Right lobe of liver (tissue), 4 donors: Measurements from ENCODE around the gene TCFL5.

Experiments used
- CTCF ChIP-seq, 4 donors: fragments of 200-600 bp in 3 of 4; fragments of 450-650 bp in 1 of 4; IDR thresholded peaks; one replicate each; pipeline versions ENCODE4 v1.5.1 to v1.8.0; 2016 to 2022; ENCODE audit warnings: antibody characterized with exemption in 4 of 4, mild to moderate bottlenecking in 2 of 4
- POLR2A ChIP-seq: fragments of 450-650 bp; IDR thresholded peaks from one replicate; pipeline ENCODE4 v1.6.1; 2017; ENCODE audit warnings: antibody characterized with exemption, mild to moderate bottlenecking
- donor health status: DM: no; HTN: no; CAD: no.
- donor health status: DM: no; HTN: no; CAD: no.
- donor health status: DM: no; HTN: yes; CAD: no.

DNA sequence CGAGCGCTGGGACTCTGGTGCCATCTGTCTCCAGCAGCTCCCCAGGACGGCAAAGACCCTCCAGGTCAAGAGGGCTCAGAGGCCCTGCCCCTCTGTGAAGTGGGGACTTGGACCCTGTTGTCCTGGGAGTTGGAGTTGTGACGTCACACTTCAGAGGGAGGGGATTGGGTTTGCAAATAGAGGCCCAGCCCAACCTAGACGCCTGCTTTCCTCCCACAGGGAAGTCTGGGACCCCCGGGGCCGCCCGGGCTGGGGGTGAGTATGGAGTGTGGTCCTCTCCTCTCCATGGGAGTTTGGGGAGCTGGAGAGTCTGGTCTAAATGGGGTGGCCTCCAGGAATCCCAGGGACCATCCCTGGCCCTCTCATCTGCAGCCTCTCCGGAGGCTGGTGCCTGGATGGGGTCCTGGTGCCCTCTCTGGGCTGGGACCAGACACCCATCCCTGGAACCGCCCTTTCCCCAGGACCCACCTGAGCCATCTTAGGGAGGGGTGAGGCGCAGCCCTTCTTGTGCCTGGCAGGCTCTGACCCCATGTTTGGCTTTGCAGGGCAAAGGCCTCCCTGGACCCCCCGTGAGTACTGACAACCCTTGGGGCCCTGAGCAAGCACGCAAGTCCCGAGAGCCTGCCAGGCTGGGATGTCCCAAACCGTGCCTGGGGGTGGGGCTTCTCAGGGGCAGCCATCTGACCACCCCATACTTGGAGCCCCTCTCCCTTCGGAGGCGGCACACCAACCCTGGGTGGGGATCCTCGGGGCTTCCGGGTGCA, 40.5 kb downstream of the TCFL5 start:
- TF ChIP-seq CTCF (IDR thresholded peaks at IDR 0.05) (no peak), POLR2A (no peak)
